CD8-positive, alpha-beta memory T cell (primary cell): ENCODE measurements around the gene STUB1. TPM values are rescaled to one million over a fixed set of nuclear protein-coding genes. Genes with fewer than 3 reads are reported as not detected.

Experiments
- CTCF ChIA-PET: fragments of 350-600 bp; sonication (Branson Sonifier 250); formaldehyde crosslinking; loops from one replicate; lab custom pipeline; 2021; ENCODE audit warnings: antibody characterized with exemption; lab: Charles Lee
- POLR2A ChIA-PET: fragments of 350-600 bp; sonication (Branson Sonifier 250); formaldehyde crosslinking; loops from one replicate; lab custom pipeline; 2021; ENCODE audit warnings: antibody characterized with exemption; lab: Charles Lee
- DNase-seq, 5 donors: peaks; one replicate each; pipeline versions ENCODE4 v3.0.0 to v3.0.0-alpha.2; 2020 to 2022; ENCODE audit warnings: mixed read lengths in 1 of 5
- H3K27ac ChIP-seq: one replicate; pipeline ENCODE4 v1.7.0; 2013; ENCODE audit warnings: low read depth, mild to moderate bottlenecking, low read length, moderate library complexity
- H3K27me3 ChIP-seq: 2 replicates; pipeline ENCODE4 v1.7.0; 2013; ENCODE audit warnings: low read length, mild to moderate bottlenecking; ENCODE audit not compliant: insufficient read depth, poor library complexity, severe bottlenecking
- H3K36me3 ChIP-seq: 2 replicates; pipeline ENCODE4 v1.7.0; 2013; ENCODE audit warnings: mild to moderate bottlenecking, low read length, moderate library complexity; ENCODE audit not compliant: insufficient read depth
- H3K4me1 ChIP-seq: 2 replicates; pipeline ENCODE4 v1.7.0; 2013; ENCODE audit warnings: mild to moderate bottlenecking, low read length, moderate library complexity; ENCODE audit not compliant: insufficient read depth
- H3K4me3 ChIP-seq: 2 replicates; pipeline ENCODE4 v1.7.0; 2013; ENCODE audit warnings: mild to moderate bottlenecking, low read length
- H3K9me3 ChIP-seq: 2 replicates; pipeline ENCODE4 v1.7.0; 2013; ENCODE audit warnings: mild to moderate bottlenecking, low read length
- H3K27ac Mint-ChIP-seq, 8 donors: one replicate each; pipeline ENCODE4 v1.8.0; 2020 to 2021; ENCODE audit warnings: mixed read lengths in 8 of 8, mild to moderate bottlenecking in 6 of 8, inconsistent platforms in 3 of 8, moderate library complexity in 3 of 8
- H3K27me3 Mint-ChIP-seq, 2 donors: one replicate each; pipeline ENCODE4 v1.8.0; 2020 to 2021; ENCODE audit warnings: mixed read lengths in 2 of 2, mild to moderate bottlenecking in 1 of 2, moderate library complexity in 1 of 2
- H3K36me3 Mint-ChIP-seq, 3 donors: one replicate each; pipeline ENCODE4 v1.8.0; 2020 to 2021; ENCODE audit warnings: mixed read lengths in 3 of 3, inconsistent platforms in 1 of 3, mild to moderate bottlenecking in 1 of 3
- H3K4me1 Mint-ChIP-seq, 3 donors: one replicate each; pipeline ENCODE4 v1.8.0; 2020 to 2021; ENCODE audit warnings: mixed read lengths in 3 of 3, inconsistent platforms in 1 of 3, mild to moderate bottlenecking in 1 of 3
- H3K4me3 Mint-ChIP-seq, 7 donors: one replicate each; pipeline ENCODE4 v1.8.0; 2020 to 2021; ENCODE audit warnings: mixed read lengths in 7 of 7, mild to moderate bottlenecking in 6 of 7, moderate library complexity in 4 of 7, inconsistent platforms in 2 of 7
- H3K9me3 Mint-ChIP-seq, 5 donors: one replicate each; pipeline ENCODE4 v1.8.0; 2020 to 2022; ENCODE audit warnings: mixed read lengths in 5 of 5, mild to moderate bottlenecking in 3 of 5, moderate library complexity in 2 of 5, inconsistent platforms in 1 of 5
- polyA plus RNA-seq: library from polyadenylated mRNA; unstranded; fragments of 300-500 nt; fragmentation: Illumina TruSeq; gene quantifications from one replicate; pipeline ENCODE4 v1.2.3, GENCODE V29; 2021
- total RNA-seq, 2 experiments: library from RNA; stranded (reverse); gene quantifications; one replicate each; pipeline ENCODE4 v1.2.3, GENCODE V29; 2021

STUB1 gene
- total and polyA plus RNA-seq, 3 experiments from 2014 or later = 111 to 161 (median 124) TPM

- CTCF ChIA-PET = interaction anchor here (0.8 to 1.3 kb wide), 2 partner anchors 9 to 11 kb away, joined by 3 to 7 read pairs; partner anchors contain the start of gene METTL26
- no peak overlapping the region for H3K27ac ChIP-seq
- POLR2A ChIA-PET = interaction anchor here (1.0 kb wide), 1 partner anchor 11 kb away, joined by 3 read pairs; the partner anchor contains the start of gene METTL26
These were observed 32.9 kb upstream of the STUB1 start for GRCh38 chr16:647173-647902.

GRCh38 chr16:648071-648780, 32.0 kb upstream of the STUB1 start:
- H3K9me3 Mint-ChIP-seq = no peaks in the 10 kb centered on the region
- peak overlapping the region; percentile 59 to 93 (median 84) for H3K27ac Mint-ChIP-seq
- no peaks in the 10 kb centered on the region for H3K27me3 Mint-ChIP-seq
- peaks cover 0 to 21% (median 11%) of the 10 kb centered on the region in 3 donors for H3K4me1 Mint-ChIP-seq
- peak overlapping the region; percentile 48 to 87 (median 77) for H3K4me3 Mint-ChIP-seq
- Histone ChIP-seq H3K36me3 (no peaks in the 10 kb centered on the region), H3K4me3 (peak overlapping the region; percentile 66), H3K27me3 (no peaks in the 10 kb centered on the region), H3K27ac (peak overlapping the region; percentile 58), H3K4me1 (peaks cover 14% of the 10 kb centered on the region), H3K9me3 (no peaks in the 10 kb centered on the region)
- ChIA-PET CTCF (interaction anchor here (0.8 to 1.3 kb wide), 2 partner anchors 10 to 12 kb away, joined by 3 to 7 read pairs; partner anchors contain the start of gene METTL26), POLR2A (interaction anchor here (0.6 to 1.0 kb wide), 3 partner anchors 10 to 52 kb away, joined by 3 to 4 read pairs (median 3); partner anchors contain the start of gene METTL26)
- peak in 1 of 5 donors; percentile 27 for DNase-seq
- no peaks in the 10 kb centered on the region for H3K36me3 Mint-ChIP-seq

More at GRCh38 chr16:647173-647902, 32.9 kb upstream of the STUB1 start:
- Histone ChIP-seq H3K4me1 (peaks cover 22% of the 10 kb centered on the region), H3K9me3 (no peaks in the 10 kb centered on the region), H3K4me3 (no peak overlapping the region), H3K36me3 (no peaks in the 10 kb centered on the region), H3K27me3 (no peaks in the 10 kb centered on the region)
- Mint-ChIP-seq H3K36me3 (no peaks in the 10 kb centered on the region), H3K27ac (peak overlapping the region in 1 of 8 donors; percentile 83), H3K4me3 (peak overlapping the region in 2 of 7 donors; percentile 12 to 42), H3K9me3 (no peaks in the 10 kb centered on the region), H3K27me3 (no peaks in the 10 kb centered on the region), H3K4me1 (peaks cover 0 to 29% (median 13%) of the 10 kb centered on the region in 3 donors)
- DNase-seq = no peak

- peak within 1 kb of the TSS; percentile 61 to 93 (median 84) for H3K27ac Mint-ChIP-seq
- POLR2A ChIA-PET = interaction anchor here (0.5 to 1.4 kb wide), 6 partner anchors 13 to 66 kb away, joined by 3 to 7 read pairs (median 4); partner anchors contain the start of genes METRN, METTL26, RAB40C and RHOT2
- peak within 1 kb of the TSS; percentile 66 for H3K4me3 ChIP-seq
These were observed 31.2 kb upstream of the STUB1 start, which contains the start of gene WDR90 for GRCh38 chr16:648781-649589. Gene WDR90 (plus strand): TSS chr16:649365. CDS start chr16:649417, 52 bp downstream.

GRCh38 chr16:649631-650030, 30.6 kb upstream of the STUB1 start:
- Mint-ChIP-seq H3K27ac (peak overlapping the region in 1 of 8 donors; percentile 68), H3K27me3 (no peaks in the 10 kb centered on the region), H3K36me3 (no peaks in the 10 kb centered on the region), H3K9me3 (no peaks in the 10 kb centered on the region), H3K4me3 (peak overlapping the region; percentile 59 to 85 (median 62)), H3K4me1 (peaks cover 0 to 21% (median 8%) of the 10 kb centered on the region in 3 donors)
- DNase-seq = no peak
- no peak overlapping the region for H3K27ac ChIP-seq
- CTCF ChIA-PET = interaction anchor here (0.8 to 1.3 kb wide), 3 partner anchors 13 to 31 kb away, joined by 3 to 5 read pairs (median 4); partner anchors contain the start of genes METTL26, RHOT2 and STUB1
- no peaks in the 10 kb centered on the region for H3K36me3 ChIP-seq
- H3K27me3 ChIP-seq = no peaks in the 10 kb centered on the region
- POLR2A ChIA-PET = interaction anchor here (0.5 to 1.4 kb wide), 6 partner anchors 13 to 65 kb away, joined by 3 to 7 read pairs (median 4); partner anchors contain the start of genes METRN, METTL26, RAB40C and RHOT2
- peaks cover 13% of the 10 kb centered on the region for H3K4me1 ChIP-seq
- H3K9me3 ChIP-seq = no peaks in the 10 kb centered on the region
- peak overlapping the region; percentile 66 for H3K4me3 ChIP-seq

More at GRCh38 chr16:648781-649589, 31.2 kb upstream of the STUB1 start, which contains the start of gene WDR90:
- H3K27me3 Mint-ChIP-seq = no peaks in the 10 kb centered on the region
- H3K36me3 ChIP-seq = no peaks in the 10 kb centered on the region
- no peaks in the 10 kb centered on the region for H3K27me3 ChIP-seq
- DNase-seq = peak; percentile 88 to 95 (median 92)
- H3K4me1 Mint-ChIP-seq = peaks cover 0 to 21% (median 11%) of the 10 kb centered on the region in 3 donors
- H3K9me3 ChIP-seq = no peaks in the 10 kb centered on the region
- H3K4me3 Mint-ChIP-seq = peak within 1 kb of the TSS; percentile 74 to 87 (median 78)
- H3K27ac ChIP-seq = peak within 1 kb of the TSS; percentile 58
- H3K4me1 ChIP-seq = peaks cover 13% of the 10 kb centered on the region
- CTCF ChIA-PET = interaction anchor here (0.8 to 1.3 kb wide), 4 partner anchors 12 to 32 kb away, joined by 3 to 7 read pairs (median 4); partner anchors contain the start of genes METTL26, RHOT2 and STUB1
- H3K9me3 Mint-ChIP-seq = no peaks in the 10 kb centered on the region
- no peaks in the 10 kb centered on the region for H3K36me3 Mint-ChIP-seq

GRCh38 chr16:651844-652243, 28.4 kb upstream of the STUB1 start:
- peak overlapping the region in 1 of 7 donors; percentile 52 for H3K4me3 Mint-ChIP-seq
- Histone ChIP-seq H3K27me3 (no peaks in the 10 kb centered on the region), H3K27ac (no peak overlapping the region), H3K9me3 (no peaks in the 10 kb centered on the region), H3K4me1 (peaks cover 13% of the 10 kb centered on the region), H3K36me3 (no peaks in the 10 kb centered on the region), H3K4me3 (no peak overlapping the region)
- no peak overlapping the region for H3K27ac Mint-ChIP-seq
- no peak for DNase-seq
- no peaks in the 10 kb centered on the region for H3K27me3 Mint-ChIP-seq
- H3K36me3 Mint-ChIP-seq = no peaks in the 10 kb centered on the region
- H3K9me3 Mint-ChIP-seq = no peaks in the 10 kb centered on the region
- H3K4me1 Mint-ChIP-seq = peaks cover 0 to 19% (median 5%) of the 10 kb centered on the region in 3 donors
- ChIA-PET CTCF (interaction anchor here (2.0 kb wide), 1 partner anchor 14 kb away, joined by 6 read pairs; no protein-coding TSS in a partner anchor), POLR2A (no interaction called here)

GRCh38 chr16:652454-653305, 27.5 kb upstream of the STUB1 start:
- Histone ChIP-seq H3K9me3 (no peaks in the 10 kb centered on the region), H3K4me3 (no peak overlapping the region), H3K27me3 (no peaks in the 10 kb centered on the region), H3K4me1 (peaks cover 11% of the 10 kb centered on the region), H3K27ac (no peak overlapping the region), H3K36me3 (no peaks in the 10 kb centered on the region)
- POLR2A ChIA-PET = no interaction called here
- Mint-ChIP-seq H3K9me3 (no peaks in the 10 kb centered on the region), H3K36me3 (no peaks in the 10 kb centered on the region), H3K27me3 (no peaks in the 10 kb centered on the region), H3K27ac (no peak overlapping the region), H3K4me1 (peaks cover 0 to 15% (median 5%) of the 10 kb centered on the region in 3 donors), H3K4me3 (peak overlapping the region in 1 of 7 donors; percentile 60)
- CTCF ChIA-PET = interaction anchor here (2.0 kb wide), 1 partner anchor 13 kb away, joined by 6 read pairs; no protein-coding TSS in a partner anchor
- no peak for DNase-seq
